C4-2B (cell line): ENCODE results near the gene HEATR5A.

Experiments
- CTCF ChIP-seq: fragments of 450-650 bp; conservative IDR thresholded peaks from 2 replicates; pipeline ENCODE4 v1.5.1; 2017; ENCODE audit warnings: mild to moderate bottlenecking
- ZFX ChIP-seq: fragments of 450-650 bp; IDR thresholded peaks from 2 replicates; pipeline ENCODE4 v1.6.1; 2017

GRCh38 chr14:31386271-31386670, 34.1 kb downstream of the HEATR5A start:
- TF ChIP-seq CTCF: no peak
- no peak for TF ChIP-seq ZFX
